Activated T-cell treated with anti-CD3 and anti-CD28 coated beads for 4 hours (primary cell): ENCODE measurements around the gene SEMA3F.

ENCODE experiments used
- DNase-seq: peaks from one replicate; pipeline ENCODE4 v3.0.0-alpha.2; 2020

Gene SEMA3F

GRCh38 chr3:50156549-50157493 lies 1.7 kb downstream of the SEMA3F start:
- DNase-seq = no peak

- no peak for DNase-seq
These were observed 2.9 kb downstream of the SEMA3F start for GRCh38 chr3:50157827-50158529.

DNA sequence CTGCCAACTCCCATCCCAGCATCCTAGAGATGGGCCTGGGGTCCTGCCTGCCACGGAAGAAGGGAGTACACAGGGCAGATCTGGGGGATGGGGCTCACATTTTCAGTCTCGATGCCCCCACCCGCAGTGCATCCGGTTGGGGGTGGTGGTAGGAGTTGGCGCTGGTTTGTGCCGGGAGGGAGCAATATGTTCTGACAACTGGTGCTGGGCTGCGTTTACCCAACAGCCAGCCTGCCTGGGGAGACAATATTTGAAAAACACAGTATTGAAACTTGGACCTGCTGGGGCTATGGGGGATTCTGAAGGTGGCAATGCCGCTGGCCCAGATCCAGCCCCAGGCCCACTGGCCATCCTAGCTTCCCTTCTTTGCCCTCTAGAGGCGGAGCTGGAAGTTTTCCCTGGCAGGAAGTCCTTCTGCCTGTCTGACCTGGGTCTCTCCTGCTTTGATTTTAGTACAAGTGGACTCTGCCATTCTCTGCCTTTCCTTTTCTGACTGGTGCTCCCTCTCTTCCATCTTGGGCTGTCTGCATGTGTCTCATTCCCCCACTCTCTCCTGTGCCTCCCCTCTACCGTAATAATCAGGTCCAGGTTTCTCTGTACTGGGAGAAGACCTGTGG lies 3.5 kb downstream of the SEMA3F start:
- no peak for DNase-seq

- DNase-seq = no peak
These were observed 5.4 kb downstream of the SEMA3F start for GRCh38 chr3:50160561-50160983.

GRCh38 chr3:50161320-50161719 lies 6.2 kb downstream of the SEMA3F start:
- DNase-seq = no peak

DNA sequence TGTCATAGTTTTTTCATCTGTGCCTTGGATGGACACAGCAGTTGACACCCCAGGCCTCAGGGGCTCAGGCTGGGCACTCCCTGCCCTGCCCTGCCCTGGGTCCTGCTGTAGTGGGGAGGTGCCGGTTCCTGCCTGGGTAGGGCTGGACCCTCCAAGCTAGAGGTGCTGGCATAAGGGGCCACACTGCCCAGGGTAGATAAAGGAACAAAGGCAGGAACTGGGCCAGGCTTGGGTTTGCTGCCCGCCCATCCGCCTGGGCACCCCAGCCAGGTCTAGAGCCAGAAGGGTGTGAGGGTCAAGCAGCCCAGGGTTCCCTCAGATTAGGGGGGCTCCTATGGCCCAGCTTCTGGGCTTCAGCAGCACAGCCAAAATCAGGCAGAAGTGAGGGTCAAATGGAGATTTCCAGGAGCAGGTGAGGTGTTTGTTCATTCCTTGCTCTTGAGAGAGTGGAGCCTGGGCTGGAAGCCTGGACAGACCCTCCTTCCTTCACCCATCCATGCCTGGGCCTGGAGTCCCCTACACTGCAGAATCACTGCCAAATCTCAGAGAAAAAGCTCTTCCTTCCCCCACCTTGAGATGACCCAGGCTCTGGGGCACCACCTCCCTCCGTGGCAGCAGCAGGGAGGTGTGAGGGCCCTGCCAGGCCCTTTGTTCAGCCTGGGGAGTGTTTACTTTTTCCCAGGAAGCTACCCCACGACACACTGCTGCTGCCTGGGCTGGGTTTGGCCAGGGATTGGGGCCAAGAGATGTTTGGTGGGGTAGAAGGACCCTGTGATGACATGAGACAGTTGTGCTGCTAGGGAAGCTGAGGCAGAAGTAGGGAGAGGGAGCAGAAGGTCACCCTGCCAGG lies 7.1 kb downstream of the SEMA3F start:
- DNase-seq = no peak

DNA sequence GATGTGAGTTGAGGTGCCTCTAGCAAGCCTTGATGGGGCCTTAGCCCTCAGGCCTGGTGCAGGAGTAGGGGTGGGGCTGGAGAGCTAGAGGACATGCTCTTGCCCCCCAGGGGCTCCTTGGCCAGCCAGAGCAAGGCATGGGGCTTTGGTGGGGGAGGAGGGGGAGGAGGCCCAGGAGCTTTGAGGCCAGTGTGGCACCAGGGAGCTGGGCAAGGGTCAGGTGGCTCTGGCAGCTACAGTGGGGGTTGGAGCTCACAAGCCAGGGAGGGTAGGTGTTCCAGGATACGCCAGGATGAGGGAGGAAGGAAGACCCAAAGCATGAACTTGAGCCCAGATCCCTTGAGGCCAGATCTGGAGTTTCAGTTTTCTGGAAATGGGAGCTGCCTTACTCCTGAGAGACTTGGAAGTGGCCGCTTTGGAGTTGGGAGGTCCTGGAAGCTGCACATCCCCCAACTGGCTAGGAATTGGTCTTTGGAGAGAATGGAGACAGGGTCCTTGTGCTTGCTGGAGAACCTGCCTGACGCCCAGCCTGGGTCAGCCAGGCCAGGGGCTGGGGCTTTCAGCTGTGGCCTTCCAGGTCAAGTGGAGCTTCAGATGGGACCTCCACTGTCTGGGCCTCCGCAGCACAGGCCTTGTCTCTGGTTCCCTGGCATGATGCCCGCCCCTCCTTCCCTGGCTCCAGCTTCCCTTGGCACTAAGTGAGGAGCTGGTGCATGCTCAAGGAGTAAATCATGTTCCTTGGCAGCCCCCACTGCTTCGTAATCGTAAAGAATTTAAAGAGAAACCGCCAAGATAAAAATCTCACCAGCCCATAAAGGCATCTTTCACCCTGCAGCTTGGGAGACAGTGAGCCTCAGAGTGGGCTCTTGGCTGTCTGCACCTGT lies 8.7 kb downstream of the SEMA3F start:
- no peak for DNase-seq

- DNase-seq = no peak
These were observed 9.4 kb downstream of the SEMA3F start for GRCh38 chr3:50164481-50164880.

- no peak for DNase-seq
These were observed 10.1 kb downstream of the SEMA3F start for GRCh38 chr3:50164984-50165909.

GRCh38 chr3:50165910-50166538 lies 10.9 kb downstream of the SEMA3F start:
- no peak for DNase-seq

DNA sequence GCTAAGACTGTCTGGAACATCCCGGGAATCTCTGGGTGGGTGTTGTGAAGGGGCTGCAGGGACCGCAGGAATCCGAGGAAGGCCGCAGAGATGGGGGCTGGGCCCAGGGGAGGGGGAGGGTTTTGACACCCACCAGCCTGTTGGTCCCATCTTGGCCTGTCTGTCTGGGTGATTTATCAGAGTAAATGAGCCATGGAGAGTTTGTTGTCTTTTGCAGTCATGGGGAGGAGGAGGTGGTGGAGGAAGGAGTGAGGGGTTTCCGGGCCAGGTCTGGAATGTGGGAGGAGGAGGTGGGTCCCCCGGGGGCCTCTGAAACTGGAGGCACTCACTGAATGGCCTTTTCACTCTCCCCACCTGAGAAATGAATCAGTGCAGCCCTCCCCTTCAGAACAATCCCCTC lies 11.5 kb downstream of the SEMA3F start:
- DNase-seq = no peak

DNA sequence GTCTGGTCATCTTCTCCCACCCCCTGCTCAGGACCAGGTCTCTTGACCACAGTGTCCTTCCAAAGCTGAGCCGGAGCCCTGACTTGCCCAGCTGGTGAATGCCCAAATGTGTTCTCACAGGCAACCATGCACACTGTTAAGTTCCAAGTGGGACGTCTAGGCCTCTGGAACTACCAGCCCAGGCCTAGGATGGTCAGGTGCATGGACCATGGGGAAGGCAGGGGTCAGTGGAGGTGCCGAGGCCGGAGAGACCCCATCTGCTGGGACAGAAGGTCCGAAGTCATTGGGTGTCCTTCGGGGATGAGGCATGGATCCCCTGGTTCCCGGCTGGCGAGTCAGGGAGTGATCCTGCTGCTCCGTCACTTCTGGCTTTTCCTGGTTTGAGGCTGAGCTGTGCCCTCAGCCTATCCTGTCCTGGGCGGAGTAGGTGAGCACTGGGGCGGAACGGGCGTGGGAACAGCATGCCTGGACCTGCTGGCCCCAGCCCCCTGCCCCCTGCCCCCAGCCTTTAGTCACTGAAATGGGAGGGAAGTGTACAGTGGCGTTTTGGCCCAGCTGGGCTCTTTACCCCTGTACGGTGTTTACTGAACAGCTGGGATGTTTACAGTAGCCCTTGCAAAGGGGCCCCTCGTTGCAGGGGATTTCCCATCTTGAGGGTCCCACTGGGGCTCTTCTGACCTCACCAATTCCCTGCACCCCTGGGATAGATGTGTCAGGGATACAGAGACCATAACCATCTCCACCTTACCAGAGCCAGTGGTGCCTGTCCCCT lies 12.1 kb downstream of the SEMA3F start:
- DNase-seq = no peak

DNA sequence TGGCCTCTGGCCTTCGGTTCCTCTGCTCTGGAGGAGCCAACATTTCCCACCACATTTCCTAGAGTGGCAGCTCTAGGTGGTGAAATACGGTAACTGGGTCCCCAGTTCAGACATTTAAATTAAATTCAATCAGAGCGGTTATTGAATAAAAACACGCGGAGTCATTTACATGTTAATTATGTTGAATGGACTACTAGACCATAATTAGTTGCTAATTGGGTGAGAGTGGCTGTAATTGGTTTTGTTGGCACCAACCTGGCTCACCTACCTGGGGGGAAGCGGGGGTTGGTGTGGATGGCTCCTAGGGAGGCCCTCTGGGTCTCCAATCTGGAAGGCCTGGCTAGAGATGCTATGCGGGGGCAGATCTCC lies 12.7 kb downstream of the SEMA3F start:
- DNase-seq = no peak

DNA sequence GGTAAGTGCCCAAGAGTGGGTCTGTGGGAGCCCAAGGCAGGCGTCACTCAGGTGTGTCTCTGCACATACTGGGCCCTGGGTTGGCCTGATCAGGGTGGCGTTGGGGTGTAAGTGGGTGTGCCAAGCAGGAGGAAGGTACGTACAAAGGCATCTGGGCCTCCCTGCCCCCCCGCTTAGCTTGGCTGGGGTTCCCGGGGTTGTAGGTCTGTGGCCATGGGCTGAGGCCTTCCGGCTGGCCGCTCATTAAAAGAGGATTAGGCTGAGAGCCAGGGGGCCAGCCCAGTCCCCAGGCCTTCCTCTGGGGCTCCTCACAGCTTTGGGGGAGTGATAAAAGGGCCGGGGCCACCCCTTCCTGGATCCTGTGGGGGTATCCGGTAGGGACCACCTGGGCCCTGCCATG lies 13.3 kb downstream of the SEMA3F start:
- no peak for DNase-seq

DNA sequence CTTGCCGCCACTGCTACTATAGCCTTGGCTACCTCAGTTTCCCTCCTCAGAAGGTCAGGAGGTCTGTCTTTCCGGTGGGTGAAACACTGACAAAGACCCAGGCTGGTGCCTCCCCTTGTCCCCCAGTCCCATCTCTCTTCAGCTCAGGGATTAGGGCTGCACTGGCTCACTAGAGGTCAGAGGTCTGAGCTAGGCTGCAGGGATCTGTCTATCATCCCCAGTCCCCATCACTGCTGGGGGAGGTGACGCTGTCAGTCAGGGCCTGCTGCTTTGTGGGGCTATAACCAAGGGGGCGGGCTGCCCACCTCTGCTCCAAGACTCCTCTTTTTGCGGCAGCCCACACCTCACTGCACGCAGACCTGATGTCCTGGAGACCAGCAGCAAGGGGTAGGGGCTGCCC lies 13.7 kb downstream of the SEMA3F start:
- no peak for DNase-seq

DNA sequence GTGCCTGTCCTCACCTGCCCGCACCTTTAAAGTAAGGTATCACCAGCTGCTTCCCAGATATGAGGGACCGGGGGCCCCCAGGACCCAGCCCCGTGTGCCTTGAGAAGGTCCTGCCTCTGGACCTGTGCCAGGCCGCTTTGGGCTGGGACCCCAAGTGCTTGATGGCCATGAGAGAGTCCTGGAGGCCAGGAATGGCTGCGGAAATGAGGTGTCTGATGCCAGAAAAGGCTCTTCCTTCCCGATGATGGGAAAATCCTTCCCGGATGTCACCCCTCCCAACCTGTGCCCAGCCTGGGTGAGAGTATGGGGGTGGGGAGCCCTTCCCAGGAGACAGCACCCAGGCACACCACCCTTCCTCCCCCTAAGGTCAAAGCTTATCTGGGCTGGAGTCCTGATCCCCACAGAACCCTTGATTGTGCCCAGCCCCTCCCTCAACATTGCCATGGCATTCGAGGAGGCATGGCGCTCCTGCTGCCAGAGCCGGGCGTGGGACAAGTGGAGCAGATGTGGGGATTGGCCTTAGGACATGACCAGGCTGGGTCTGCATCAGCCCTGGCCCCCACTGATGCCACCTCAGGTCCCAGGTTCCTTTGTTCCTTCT lies 14.2 kb downstream of the SEMA3F start:
- no peak for DNase-seq

GRCh38 chr3:50169858-50170257 lies 14.7 kb downstream of the SEMA3F start:
- no peak for DNase-seq

GRCh38 chr3:50170689-50171088 lies 15.6 kb downstream of the SEMA3F start:
- DNase-seq = no peak
